Stimulated activated CD8-positive, alpha-beta memory T cell treated with anti-CD3 and anti-CD28 coated beads, Interleukin-12 subunit alpha, Interleukin-12 subunit beta, amount 100 ng/mL, for 1 hour (primary cell): ENCODE results near the gene FH.
A peak's percentile ranks its signal among the peaks of the same experiment; 100 is the strongest.

Source experiments
- DNase-seq: peaks from one replicate; pipeline ENCODE4 v3.0.0-alpha.2; 2020; ENCODE audit warnings: low read depth

FH gene

GRCh38 chr1:241519308-241520079 is at the start of gene FH:
TSS of gene FH (minus strand) at chr1:241519755. CDS start at chr1:241519722, 33 bp downstream.
- DNase-seq: peak; percentile 88

- DNase-seq: no peak
These were observed 41.3 kb upstream of the FH start for GRCh38 chr1:241560849-241561187.

GRCh38 chr1:241560146-241560848 is 40.7 kb upstream of the FH start:
- no peak for DNase-seq

GRCh38 chr1:241557551-241558193 is 38.1 kb upstream of the FH start:
- no peak for DNase-seq

- no peak for DNase-seq
These were observed 37.5 kb upstream of the FH start for GRCh38 chr1:241557031-241557430.

GRCh38 chr1:241555526-241555925 is 36.0 kb upstream of the FH start:
- DNase-seq: no peak

GRCh38 chr1:241553886-241554592 is 34.5 kb upstream of the FH start:
- DNase-seq: no peak

- peak; percentile 1 for DNase-seq
These were observed 32.4 kb upstream of the FH start for GRCh38 chr1:241551759-241552638.

GRCh38 chr1:241550318-241550717 is 30.8 kb upstream of the FH start:
- DNase-seq: no peak

- no peak for DNase-seq
These were observed 28.5 kb upstream of the FH start for GRCh38 chr1:241548008-241548407.

GRCh38 chr1:241542199-241542907 is 22.8 kb upstream of the FH start:
- DNase-seq: no peak

- DNase-seq: no peak
These were observed 17.4 kb upstream of the FH start for GRCh38 chr1:241536969-241537368.

GRCh38 chr1:241536304-241536703 is 16.7 kb upstream of the FH start:
- no peak for DNase-seq

GRCh38 chr1:241533326-241534115 is 14.0 kb upstream of the FH start:
- no peak for DNase-seq

GRCh38 chr1:241532864-241533263 is 13.3 kb upstream of the FH start:
- no peak for DNase-seq

- no peak for DNase-seq
These were observed 12.6 kb upstream of the FH start, which contains the start of gene KMO for GRCh38 chr1:241532162-241532531. TSS of gene KMO (plus strand) at chr1:241532378. CDS start at chr1:241532445, 67 bp downstream.

- DNase-seq: no peak
These were observed 11.9 kb upstream of the FH start for GRCh38 chr1:241531195-241532161.

GRCh38 chr1:241527146-241527545 is 7.6 kb upstream of the FH start:
- no peak for DNase-seq

GRCh38 chr1:241525026-241525425 is 5.5 kb upstream of the FH start:
- DNase-seq: no peak
